Duodenal mucosa (tissue), 2 donors: Measurements from ENCODE around the gene TESK2.
"Not testable (repeated sequence)": the region's sequence is repeated elsewhere in the genome, so short reads cannot be mapped to it uniquely, and the experiment has no call there.

Experiments used
- H3K27ac ChIP-seq: one replicate; pipeline ENCODE4 v1.7.0; 2013; ENCODE audit warnings: low read depth, low read length
- H3K27me3 ChIP-seq, 2 donors: one replicate each; pipeline ENCODE4 v1.7.0; 2013; ENCODE audit warnings: low read length in 2 of 2, control low read depth in 1 of 2; ENCODE audit not compliant: insufficient read depth in 2 of 2, control insufficient read depth in 1 of 2
- H3K36me3 ChIP-seq, 2 donors: one replicate each; pipeline ENCODE4 v1.7.0; 2013; ENCODE audit warnings: low read length in 2 of 2, control low read depth in 1 of 2; ENCODE audit not compliant: insufficient read depth in 2 of 2, control insufficient read depth in 1 of 2
- H3K4me1 ChIP-seq, 2 donors: one replicate each; pipeline ENCODE4 v1.7.0; 2013; ENCODE audit warnings: low read length in 2 of 2, control low read depth in 1 of 2; ENCODE audit not compliant: insufficient read depth in 2 of 2, control insufficient read depth in 1 of 2
- H3K4me3 ChIP-seq, 2 donors: one replicate each; pipeline ENCODE4 v1.7.0; 2013; ENCODE audit warnings: low read length in 2 of 2, low read depth in 1 of 2
- H3K9ac ChIP-seq, 2 donors: one replicate each; pipeline ENCODE4 v1.7.0; 2013; ENCODE audit warnings: low read length in 2 of 2, low read depth in 1 of 2
- H3K9me3 ChIP-seq, 2 donors: one replicate each; pipeline ENCODE4 v1.7.0; 2013; ENCODE audit warnings: low read length in 2 of 2, control low read depth in 1 of 2; ENCODE audit not compliant: control insufficient read depth in 1 of 2

Gene TESK2

DNA sequence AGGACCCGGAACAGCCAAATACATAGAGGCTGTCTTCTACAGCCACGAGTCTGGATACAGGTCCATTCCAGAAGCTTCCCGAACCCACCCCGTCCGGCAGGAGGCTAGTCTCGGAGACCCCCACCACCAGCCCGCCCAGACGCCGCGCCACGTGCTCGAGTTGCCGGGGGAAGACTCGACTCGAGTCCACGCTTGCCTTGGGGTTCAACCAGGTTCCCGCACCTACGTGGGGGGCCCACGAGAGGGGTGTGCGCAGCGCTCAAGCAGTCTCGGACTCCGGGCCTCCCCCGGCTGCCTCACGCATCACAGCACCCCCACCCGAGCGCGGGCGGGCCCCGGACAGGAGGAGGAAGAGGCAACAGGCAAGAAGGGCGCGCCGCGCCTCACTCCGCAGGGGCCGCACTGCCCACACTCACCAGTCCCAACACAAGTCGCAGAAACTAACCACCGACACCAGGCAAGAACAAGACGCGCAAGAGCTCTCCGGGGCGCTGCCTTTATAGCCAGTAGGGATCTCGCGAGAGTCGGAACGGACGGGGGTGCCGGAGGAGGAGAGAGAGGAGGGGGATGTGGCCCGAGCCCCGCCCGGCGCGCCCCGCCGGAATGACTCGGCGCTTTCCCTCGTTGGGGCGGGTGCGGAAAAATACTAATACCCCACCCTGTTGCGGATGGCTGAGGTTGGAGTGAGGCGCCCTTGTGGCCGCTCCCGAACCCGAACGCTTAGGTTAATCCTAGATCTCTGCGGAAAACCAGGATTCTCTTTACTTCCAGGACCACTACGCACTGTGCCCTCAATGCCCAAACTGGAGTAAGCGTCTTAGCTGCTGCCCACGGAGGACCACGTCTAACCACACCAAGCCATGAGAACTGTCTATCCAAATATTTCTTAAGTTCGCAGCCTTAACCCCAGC is 30.7 kb upstream of the TESK2 start, which contains the start of gene PRDX1:
Gene PRDX1, minus strand, starts transcription at position 472 of the 911 bp plus-strand sequence. CDS start 2,841 bp downstream, outside the sequence.
- H3K9ac ChIP-seq = peak within 1 kb of the TSS; percentile 96 to 100
- H3K9me3 ChIP-seq = no peaks in the 10 kb centered on the region
- peak within 1 kb of the TSS; percentile 81 to 87 for H3K4me3 ChIP-seq
- H3K4me1 ChIP-seq = peaks cover 23 to 31% of the 10 kb centered on the region in 2 donors
- H3K27ac ChIP-seq = peak within 1 kb of the TSS; percentile 88
- peaks cover 5 to 12% of the 10 kb centered on the region in 2 donors for H3K36me3 ChIP-seq
- H3K27me3 ChIP-seq = no peaks in the 10 kb centered on the region

DNA sequence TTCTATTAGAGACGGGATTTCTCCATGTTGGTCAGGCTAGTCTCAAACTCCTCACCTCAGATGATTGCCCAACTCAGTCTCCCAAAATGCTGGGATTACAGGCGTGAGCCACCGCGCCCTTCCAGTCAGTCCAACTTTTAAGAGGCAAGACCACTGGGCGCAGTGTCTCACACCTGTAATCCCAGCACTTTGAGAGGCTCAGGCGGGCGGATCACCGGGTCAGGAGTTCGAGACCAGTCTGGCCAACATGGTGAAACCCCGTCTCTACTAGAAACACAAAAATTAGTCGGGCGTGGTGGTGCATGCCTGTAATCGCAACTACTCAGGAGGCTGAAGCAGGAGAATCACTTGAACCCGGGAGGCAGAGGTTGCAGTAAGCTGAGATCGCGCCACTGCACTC is 28.8 kb upstream of the TESK2 start:
- Histone ChIP-seq H3K4me3 (peak overlapping the region; percentile 46 to 61), H3K36me3 (peaks cover 19 to 29% of the 10 kb centered on the region in 2 donors), H3K4me1 (peaks cover 33 to 45% of the 10 kb centered on the region in 2 donors)
- not testable (repeated sequence) for H3K9ac ChIP-seq, H3K9me3 ChIP-seq, H3K27me3 ChIP-seq, H3K27ac ChIP-seq

DNA sequence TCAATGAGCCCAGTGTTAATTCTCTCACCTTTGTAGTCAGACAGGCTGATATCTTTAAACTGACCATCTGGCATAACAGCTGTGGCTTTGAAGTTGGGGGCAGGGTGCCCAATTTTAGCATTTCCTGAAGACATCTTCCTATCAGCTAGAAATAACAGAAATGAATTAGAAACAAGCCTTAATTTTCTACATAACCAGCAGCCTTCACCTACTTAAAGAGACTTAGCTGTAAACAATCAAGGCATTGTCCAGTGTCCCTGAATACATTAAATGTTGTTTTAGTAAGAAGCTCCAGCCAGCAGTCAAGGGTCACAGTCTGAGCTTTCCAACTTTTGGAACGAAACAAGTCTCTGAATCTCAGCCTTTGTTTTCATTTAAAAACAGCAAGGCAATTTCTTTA is 27.9 kb upstream of the TESK2 start:
- peak overlapping the region; percentile 31 to 32 for H3K4me3 ChIP-seq
- H3K36me3 ChIP-seq = peaks cover 25 to 38% of the 10 kb centered on the region in 2 donors
- H3K9me3 ChIP-seq = no peaks in the 10 kb centered on the region
- H3K27me3 ChIP-seq = no peaks in the 10 kb centered on the region
- H3K27ac ChIP-seq = no peak overlapping the region
- H3K4me1 ChIP-seq = peaks cover 38 to 51% of the 10 kb centered on the region in 2 donors
- H3K9ac ChIP-seq = peak overlapping the region in 1 of 2 donors; percentile 3

DNA sequence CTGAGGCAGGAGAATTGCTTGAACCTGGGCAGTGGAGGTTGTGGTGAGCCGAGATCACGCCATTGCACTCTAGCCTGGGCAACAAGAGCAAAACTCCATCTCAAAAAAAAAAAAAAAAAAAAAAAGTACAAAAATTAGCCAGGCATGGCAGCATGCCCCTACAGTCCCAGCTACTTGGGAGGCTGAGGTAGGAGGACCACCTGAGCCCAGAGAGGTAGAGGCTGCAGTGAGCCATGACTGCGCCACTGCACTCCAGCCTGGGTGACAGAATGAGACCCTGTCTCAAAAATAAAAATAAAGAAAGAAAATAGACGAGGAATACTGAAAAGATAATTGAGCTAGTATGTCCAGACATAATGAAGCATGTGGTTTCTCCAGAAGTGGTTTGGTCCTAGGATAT is 27.4 kb upstream of the TESK2 start:
- not testable (repeated sequence) for H3K9me3 ChIP-seq, H3K27ac ChIP-seq, H3K9ac ChIP-seq, H3K27me3 ChIP-seq, H3K4me3 ChIP-seq
- H3K4me1 ChIP-seq = peaks cover 38 to 51% of the 10 kb centered on the region in 2 donors
- H3K36me3 ChIP-seq = peaks cover 25 to 43% of the 10 kb centered on the region in 2 donors

DNA sequence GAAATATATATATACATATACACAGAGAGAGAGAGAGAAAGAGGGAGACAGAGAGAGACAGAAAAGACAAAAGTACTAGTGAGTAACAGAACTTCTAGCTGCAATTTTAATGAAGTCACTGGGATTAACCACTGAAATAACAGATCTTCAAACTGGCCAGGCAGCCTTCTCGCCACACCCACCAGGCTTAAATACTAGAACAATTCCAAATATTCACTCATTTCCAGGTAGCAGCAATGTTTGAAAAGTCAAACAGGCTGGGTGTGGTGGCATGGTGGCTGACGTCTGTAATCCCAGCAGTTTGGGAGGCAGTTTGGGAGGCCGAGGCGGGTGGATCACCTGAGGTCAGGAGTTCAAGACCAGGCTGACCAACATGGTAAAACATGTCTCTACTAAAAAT is 25.5 kb upstream of the TESK2 start:
- H3K27ac ChIP-seq = no peak overlapping the region
- no peaks in the 10 kb centered on the region for H3K9me3 ChIP-seq
- H3K4me3 ChIP-seq = no peak overlapping the region
- H3K27me3 ChIP-seq = no peaks in the 10 kb centered on the region
- H3K36me3 ChIP-seq = peaks cover 31 to 59% of the 10 kb centered on the region in 2 donors
- peaks cover 32 to 43% of the 10 kb centered on the region in 2 donors for H3K4me1 ChIP-seq
- H3K9ac ChIP-seq = no peak overlapping the region

DNA sequence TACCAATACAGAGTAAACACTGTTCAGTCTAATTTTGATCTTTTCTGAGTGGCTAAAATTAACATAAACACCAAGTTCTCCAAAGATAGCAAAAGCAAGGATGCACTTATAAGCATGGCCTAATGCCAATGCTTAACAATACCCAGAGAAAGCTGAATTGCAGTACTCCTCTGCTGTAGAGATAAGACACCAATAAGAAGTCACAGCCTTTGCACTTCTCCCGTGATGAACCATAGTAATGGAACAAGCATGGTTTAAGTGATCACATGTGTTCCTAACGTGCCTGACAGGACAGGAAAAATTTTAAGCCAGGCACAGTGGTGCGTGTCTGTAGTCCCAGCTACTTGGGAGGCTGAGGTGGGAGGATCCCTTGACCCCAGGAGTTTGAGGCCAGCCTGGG is 25.1 kb upstream of the TESK2 start:
- Histone ChIP-seq H3K9me3 (no peaks in the 10 kb centered on the region), H3K4me1 (peaks cover 32 to 43% of the 10 kb centered on the region in 2 donors), H3K4me3 (no peak overlapping the region), H3K27ac (no peak overlapping the region), H3K27me3 (no peaks in the 10 kb centered on the region), H3K9ac (no peak overlapping the region), H3K36me3 (peaks cover 35 to 63% of the 10 kb centered on the region in 2 donors)

DNA sequence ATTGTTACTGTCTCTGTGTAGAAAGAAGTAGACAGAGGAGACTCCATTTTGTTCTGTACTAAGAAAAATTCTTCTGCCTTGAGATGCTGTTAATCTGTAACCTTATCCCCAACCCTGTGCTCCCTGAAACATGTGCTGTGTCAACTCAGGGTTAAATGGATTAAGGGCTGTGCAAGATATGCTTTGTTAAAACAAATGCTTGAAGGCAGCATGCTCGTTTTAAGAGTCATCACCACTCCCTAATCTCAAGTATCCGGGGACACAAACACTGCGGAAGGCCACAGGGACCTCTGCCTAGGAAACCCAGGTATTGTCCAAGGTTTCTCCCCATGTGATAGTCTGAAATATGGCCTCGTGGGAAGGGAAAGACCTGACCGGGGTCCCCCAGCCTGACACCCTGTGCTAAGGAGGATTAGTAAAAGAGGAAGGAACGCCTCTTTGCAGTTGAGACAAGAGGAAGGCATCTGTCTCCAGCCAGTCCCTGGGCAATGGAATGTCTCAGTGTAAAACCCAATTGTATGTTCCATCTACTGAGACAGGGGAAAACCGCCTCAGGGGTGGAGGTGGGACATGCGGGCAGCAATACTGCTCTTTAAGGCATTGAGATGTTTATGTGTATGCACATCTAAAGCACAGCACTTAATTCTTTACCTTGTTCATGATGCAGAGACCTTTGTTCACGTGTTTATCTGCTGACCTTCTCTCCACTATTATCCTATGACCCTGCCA is 22.7 kb upstream of the TESK2 start:
- not testable (repeated sequence) for H3K9me3 ChIP-seq, H3K27ac ChIP-seq, H3K4me3 ChIP-seq, H3K9ac ChIP-seq, H3K27me3 ChIP-seq
- peaks cover 25 to 35% of the 10 kb centered on the region in 2 donors for H3K4me1 ChIP-seq
- H3K36me3 ChIP-seq = peaks cover 53 to 83% of the 10 kb centered on the region in 2 donors

DNA sequence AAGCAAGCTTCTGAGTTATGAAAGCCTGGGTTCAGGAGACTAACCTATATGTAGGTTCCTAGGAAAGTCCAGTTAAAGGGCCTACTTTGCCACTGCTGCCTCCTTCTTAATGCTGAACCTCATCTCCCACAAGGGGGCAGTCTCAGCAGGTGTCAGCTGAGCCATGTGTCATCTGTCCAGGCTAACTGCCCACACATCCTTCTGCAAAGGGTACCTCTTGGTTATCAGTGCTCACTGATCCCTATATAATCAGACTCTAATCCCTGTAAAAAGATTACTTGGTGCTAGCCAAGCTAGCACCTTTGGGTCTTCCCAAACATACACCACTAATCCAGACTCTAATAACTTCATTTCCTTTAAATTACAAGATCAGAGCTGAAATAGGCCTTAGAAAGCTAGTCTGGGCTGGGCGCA is 21.7 kb upstream of the TESK2 start:
- Histone ChIP-seq H3K9ac (no peak overlapping the region), H3K27ac (no peak overlapping the region), H3K9me3 (no peaks in the 10 kb centered on the region), H3K4me3 (no peak overlapping the region), H3K4me1 (peaks cover 22 to 28% of the 10 kb centered on the region in 2 donors), H3K27me3 (no peaks in the 10 kb centered on the region), H3K36me3 (peaks cover 56 to 88% of the 10 kb centered on the region in 2 donors)

DNA sequence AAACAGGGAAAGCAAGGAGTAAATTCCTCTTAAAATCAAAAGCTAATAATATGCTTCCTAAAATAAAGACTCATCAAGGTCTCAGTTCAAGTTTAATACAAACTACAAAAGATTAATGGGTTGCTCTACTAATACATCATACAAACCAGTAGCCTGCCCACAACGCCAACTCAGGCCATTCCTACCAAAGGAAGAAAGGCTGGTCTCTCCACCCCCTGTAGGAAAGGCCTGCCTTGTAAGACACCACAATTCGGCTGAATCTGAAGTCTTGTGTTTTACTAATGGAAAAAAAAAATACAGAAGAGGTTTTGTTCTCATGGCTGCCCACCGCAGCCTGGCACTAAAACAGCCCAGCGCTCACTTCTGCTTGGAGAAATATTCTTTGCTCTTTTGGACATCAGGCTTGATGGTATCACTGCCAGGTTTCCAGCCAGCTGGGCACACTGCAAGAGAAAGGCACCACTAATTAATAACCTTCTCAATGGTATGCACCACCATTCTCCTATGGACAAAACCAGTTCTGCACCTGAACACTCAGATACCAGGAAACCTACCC is 20.1 kb upstream of the TESK2 start:
- Histone ChIP-seq H3K27me3 (no peaks in the 10 kb centered on the region), H3K4me3 (no peak overlapping the region), H3K27ac (no peak overlapping the region), H3K36me3 (peaks cover 46 to 78% of the 10 kb centered on the region in 2 donors), H3K4me1 (peaks cover 12 to 14% of the 10 kb centered on the region in 2 donors), H3K9me3 (no peaks in the 10 kb centered on the region), H3K9ac (no peak overlapping the region)
